ENCODE measurements around the gene C4BPB. TPM values are rescaled to one million over a fixed set of nuclear protein-coding genes. Genes with fewer than 3 reads are reported as not detected.

The C4BPB gene
- total and polyA plus RNA-seq, 7 donors, result 0.71 to 33.7 (median 4.1) TPM; not detected in 1

- Histone ChIP-seq H3K27ac (no peak overlapping the region), H3K27me3 (no peaks in the 10 kb centered on the region), H3K4me1 (no peaks in the 10 kb centered on the region), H3K4me3 (no peak overlapping the region), H3K36me3 (no peaks in the 10 kb centered on the region), H3K9me3 (peaks cover under 1 to 11% (median 7%) of the 10 kb centered on the region in 4 donors)
- DNase-seq, result no peak
- WGBS, 2 donors, result 27 to 75% methylated on average over 3 of the region's 3 CpGs
- intact Hi-C loops (cut with DNase I), result no loop called here
- TF ChIP-seq POLR2A (IDR thresholded peaks at IDR 0.05), result no peak
- TF ChIP-seq POLR2AphosphoS5 (IDR thresholded peaks at IDR 0.05), result no peak
- no peak for TF ChIP-seq EP300 (IDR thresholded peaks at IDR 0.05)
- TF ChIP-seq CTCF (IDR thresholded peaks at IDR 0.05), result no peak
These were observed 35.7 kb downstream of the C4BPB start for GRCh38 chr1:207124389-207124788.

- H3K9me3 ChIP-seq, result peaks cover 4 to 16% (median 9%) of the 10 kb centered on the region in 4 donors
- no peaks in the 10 kb centered on the region for H3K27me3 ChIP-seq
- H3K4me1 ChIP-seq, result no peaks in the 10 kb centered on the region
- H3K27ac ChIP-seq, result no peak overlapping the region
- no peak for DNase-seq
- intact Hi-C loops (cut with DNase I), result no loop called here
- H3K36me3 ChIP-seq, result peaks cover 0 to 4% (median 0%) of the 10 kb centered on the region in 4 donors
- TF ChIP-seq POLR2AphosphoS5 (IDR thresholded peaks at IDR 0.05), result no peak
- TF ChIP-seq CTCF (IDR thresholded peaks at IDR 0.05), result no peak
- TF ChIP-seq POLR2A (IDR thresholded peaks at IDR 0.05), result no peak
- TF ChIP-seq EP300 (IDR thresholded peaks at IDR 0.05), result no peak
- no peak overlapping the region for H3K4me3 ChIP-seq
These were observed 39.8 kb downstream of the C4BPB start for GRCh38 chr1:207128336-207128921.

- no peak overlapping the region for H3K27ac ChIP-seq
- H3K36me3 ChIP-seq, result peaks cover 0 to 4% (median 0%) of the 10 kb centered on the region in 4 donors
- H3K4me1 ChIP-seq, result no peaks in the 10 kb centered on the region
- H3K9me3 ChIP-seq, result peaks cover 4 to 16% (median 9%) of the 10 kb centered on the region in 4 donors
- DNase-seq, result no peak
- no peak overlapping the region for H3K4me3 ChIP-seq
- intact Hi-C loops (cut with DNase I), result no loop called here
- TF ChIP-seq EP300 (IDR thresholded peaks at IDR 0.05), result no peak
- no peak for TF ChIP-seq CTCF (IDR thresholded peaks at IDR 0.05)
- no peak for TF ChIP-seq POLR2A (IDR thresholded peaks at IDR 0.05)
- no peak for TF ChIP-seq POLR2AphosphoS5 (IDR thresholded peaks at IDR 0.05)
- H3K27me3 ChIP-seq, result no peaks in the 10 kb centered on the region
These were observed 40.4 kb downstream of the C4BPB start for GRCh38 chr1:207129053-207129452.

- no peaks in the 10 kb centered on the region for H3K27me3 ChIP-seq
These were observed 41.8 kb downstream of the C4BPB start for GRCh38 chr1:207130252-207131036.

More at GRCh38 chr1:207130252-207131036, 41.8 kb downstream of the C4BPB start:
- H3K9me3 ChIP-seq, result peaks cover 4 to 16% (median 9%) of the 10 kb centered on the region in 4 donors
- H3K4me1 ChIP-seq, result no peaks in the 10 kb centered on the region
- H3K36me3 ChIP-seq, result peaks cover 0 to 4% (median 0%) of the 10 kb centered on the region in 4 donors
- DNase-seq, result no peak
- TF ChIP-seq EP300 (IDR thresholded peaks at IDR 0.05) (no peak), POLR2AphosphoS5 (IDR thresholded peaks at IDR 0.05) (no peak), CTCF (IDR thresholded peaks at IDR 0.05) (no peak), POLR2A (IDR thresholded peaks at IDR 0.05) (no peak)
- WGBS, 2 donors, result 75 to 76% methylated on average over 1 of the region's 1 CpG
- H3K4me3 ChIP-seq, result no peak overlapping the region
- intact Hi-C loops (cut with DNase I), result no loop called here
- H3K27ac ChIP-seq, result no peak overlapping the region
